Neutrophil (primary cell): ENCODE data around the gene GNA12.

ENCODE experiments used
- H3K27ac ChIP-seq: fragments of 200-600 bp; sonication (generic); 2 replicates; pipeline ENCODE4 v1.5.1; 2016; ENCODE audit warnings: mild to moderate bottlenecking, moderate library complexity
- H3K27me3 ChIP-seq: fragments of 200-600 bp; sonication (generic); 2 replicates; pipeline ENCODE4 v1.6.0; 2016; ENCODE audit warnings: mild to moderate bottlenecking
- H3K36me3 ChIP-seq: fragments of 200-600 bp; sonication (generic); 2 replicates; pipeline ENCODE4 v1.5.1; 2017
- H3K4me1 ChIP-seq, 2 experiments: fragments of 200-600 bp in 1 of 2; sonication (generic) in 1 of 2; 1 replicate in 1 of 2; 2 replicates in 1 of 2; pipeline versions ENCODE4 v1.5.1 to v1.6.1; 2013 to 2016; ENCODE audit warnings: low read depth in 1 of 2, low read length in 1 of 2, mild to moderate bottlenecking in 1 of 2, moderate library complexity in 1 of 2; ENCODE audit not compliant: control insufficient read depth in 1 of 2, insufficient read depth in 1 of 2
- H3K4me3 ChIP-seq, 2 experiments: fragments of 200-600 bp in 1 of 2; sonication (generic) in 1 of 2; 1 replicate in 1 of 2; 2 replicates in 1 of 2; pipeline ENCODE4 v1.5.1; 2013 to 2016; ENCODE audit warnings: low read depth in 1 of 2, low read length in 1 of 2, mild to moderate bottlenecking in 1 of 2, moderate library complexity in 1 of 2
- H3K9me3 ChIP-seq: fragments of 200-600 bp; sonication (generic); 2 replicates; pipeline ENCODE4 v1.5.1; 2016
- TF ChIP-seq, protein P1 (sequence below): fragments of 200-600 bp; sonication (generic); IDR thresholded peaks from 2 replicates; pipeline ENCODE4 v1.5.1; 2016; ENCODE audit warnings: antibody characterized with exemption

GNA12 gene

DNA sequence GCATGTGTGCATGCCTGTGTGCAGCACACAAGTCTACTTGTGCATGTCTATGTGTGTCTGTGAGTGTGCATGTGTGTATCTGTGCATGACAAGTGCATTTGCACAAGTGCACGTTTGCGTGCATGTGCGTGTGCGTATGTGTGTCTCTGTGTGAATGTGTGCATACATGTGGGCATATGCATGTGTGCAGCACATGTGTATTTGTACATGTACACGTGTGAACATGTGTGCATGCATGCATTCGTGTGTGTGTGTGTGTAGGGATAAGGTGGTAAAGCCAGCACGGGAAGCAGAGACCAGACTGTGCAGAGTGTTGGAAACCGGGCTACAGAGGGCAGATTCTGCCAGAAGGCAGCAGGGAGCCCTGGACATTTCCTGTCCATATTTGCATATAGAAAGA lies 35.9 kb upstream of the GNA12 start:
- Histone ChIP-seq H3K9me3 (no peaks in the 10 kb centered on the region), H3K4me3 (no peak overlapping the region), H3K36me3 (no peaks in the 10 kb centered on the region), H3K27me3 (peaks cover 15% of the 10 kb centered on the region), H3K27ac (no peak overlapping the region), H3K4me1 (peaks cover 5 to 6% of the 10 kb centered on the region in 2 experiments)
- TF ChIP-seq, protein P1, sequence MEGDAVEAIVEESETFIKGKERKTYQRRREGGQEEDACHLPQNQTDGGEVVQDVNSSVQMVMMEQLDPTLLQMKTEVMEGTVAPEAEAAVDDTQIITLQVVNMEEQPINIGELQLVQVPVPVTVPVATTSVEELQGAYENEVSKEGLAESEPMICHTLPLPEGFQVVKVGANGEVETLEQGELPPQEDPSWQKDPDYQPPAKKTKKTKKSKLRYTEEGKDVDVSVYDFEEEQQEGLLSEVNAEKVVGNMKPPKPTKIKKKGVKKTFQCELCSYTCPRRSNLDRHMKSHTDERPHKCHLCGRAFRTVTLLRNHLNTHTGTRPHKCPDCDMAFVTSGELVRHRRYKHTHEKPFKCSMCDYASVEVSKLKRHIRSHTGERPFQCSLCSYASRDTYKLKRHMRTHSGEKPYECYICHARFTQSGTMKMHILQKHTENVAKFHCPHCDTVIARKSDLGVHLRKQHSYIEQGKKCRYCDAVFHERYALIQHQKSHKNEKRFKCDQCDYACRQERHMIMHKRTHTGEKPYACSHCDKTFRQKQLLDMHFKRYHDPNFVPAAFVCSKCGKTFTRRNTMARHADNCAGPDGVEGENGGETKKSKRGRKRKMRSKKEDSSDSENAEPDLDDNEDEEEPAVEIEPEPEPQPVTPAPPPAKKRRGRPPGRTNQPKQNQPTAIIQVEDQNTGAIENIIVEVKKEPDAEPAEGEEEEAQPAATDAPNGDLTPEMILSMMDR = no peak

DNA sequence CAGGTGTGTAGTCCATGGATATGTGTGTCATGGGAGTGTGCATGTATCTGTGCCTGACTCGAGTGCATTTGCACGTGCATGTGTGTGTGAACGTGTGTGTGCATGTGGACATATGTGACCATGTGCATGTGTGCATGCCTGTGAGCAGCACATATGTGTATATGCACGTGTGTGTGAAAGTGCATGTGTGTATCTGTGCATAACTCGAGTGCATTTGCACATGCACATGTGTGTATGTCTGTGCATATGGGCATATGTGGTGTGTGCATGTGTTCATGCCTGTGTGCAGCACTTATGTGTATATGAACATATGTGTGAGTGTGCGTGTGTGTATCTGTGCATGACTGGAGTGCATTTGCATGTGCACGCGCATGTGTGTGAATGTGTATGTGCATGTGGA lies 35.2 kb upstream of the GNA12 start:
- no peak overlapping the region for H3K27ac ChIP-seq
- no peaks in the 10 kb centered on the region for H3K9me3 ChIP-seq
- no peak overlapping the region for H3K4me3 ChIP-seq
- peaks cover 20% of the 10 kb centered on the region for H3K27me3 ChIP-seq
- H3K4me1 ChIP-seq = peaks cover 5 to 6% of the 10 kb centered on the region in 2 experiments
- no peaks in the 10 kb centered on the region for H3K36me3 ChIP-seq
- TF ChIP-seq, protein P1 = no peak

DNA sequence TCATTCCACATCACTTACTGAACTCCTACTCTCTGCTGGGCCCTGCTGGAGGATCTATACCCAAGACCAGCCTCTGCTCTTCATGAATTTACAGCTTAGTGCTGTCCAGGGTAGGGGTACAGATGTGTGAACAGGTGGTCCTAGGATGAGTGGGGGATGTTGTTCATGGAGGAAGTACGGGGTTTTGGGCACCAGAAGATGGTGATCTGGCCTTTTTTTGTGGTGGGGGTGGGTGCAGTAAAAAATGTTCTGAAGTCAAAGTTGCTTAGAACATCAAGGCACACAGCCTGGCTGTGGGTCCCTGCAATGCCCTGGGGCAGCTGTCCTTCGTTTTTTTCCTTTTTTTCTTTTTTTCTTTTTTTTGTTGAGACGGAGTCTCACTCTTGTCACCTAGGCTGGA lies 34.2 kb upstream of the GNA12 start:
- Histone ChIP-seq H3K27me3 (peaks cover 28% of the 10 kb centered on the region), H3K4me3 (no peak overlapping the region), H3K9me3 (no peaks in the 10 kb centered on the region), H3K4me1 (peaks cover 5 to 6% of the 10 kb centered on the region in 2 experiments), H3K27ac (no peak overlapping the region), H3K36me3 (no peaks in the 10 kb centered on the region)
- TF ChIP-seq, protein P1 = no peak

DNA sequence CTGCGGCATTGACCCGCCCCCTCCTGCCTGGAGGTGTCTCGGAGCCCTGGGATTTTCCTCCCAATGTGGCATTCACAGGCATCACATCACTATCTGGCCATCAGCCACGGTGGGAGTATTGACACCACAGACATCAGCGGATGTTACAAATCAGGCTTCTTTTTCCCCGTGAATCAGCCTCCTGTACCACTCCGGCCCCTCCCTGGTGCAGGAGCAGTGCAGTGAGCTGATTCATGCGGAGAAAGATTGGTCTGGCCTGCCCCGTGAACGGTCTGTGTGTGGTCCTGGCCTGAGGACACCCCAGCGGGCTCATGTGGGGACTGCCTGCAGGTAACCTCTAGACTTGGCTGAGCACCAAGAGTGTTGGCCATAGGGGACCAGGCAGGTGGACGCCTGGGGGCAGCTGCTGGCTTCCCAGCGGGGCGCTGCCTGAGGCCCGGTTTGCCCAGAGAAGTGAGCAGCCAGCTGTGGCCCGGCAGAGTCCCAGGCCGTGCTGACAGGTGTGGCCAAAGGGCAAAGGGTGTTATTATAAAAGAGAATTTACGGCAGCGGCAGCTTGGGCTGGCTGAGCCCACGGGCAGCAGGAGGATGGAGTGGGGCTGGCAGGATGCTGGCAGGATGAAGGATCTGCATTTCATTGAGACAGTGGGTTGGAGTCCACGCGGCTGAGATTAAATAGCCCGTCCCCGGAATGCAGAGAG lies 32.1 kb upstream of the GNA12 start:
- TF ChIP-seq, protein P1 = no peak
- H3K4me3 ChIP-seq = no peak overlapping the region
- peaks cover 19% of the 10 kb centered on the region for H3K27me3 ChIP-seq
- no peak overlapping the region for H3K27ac ChIP-seq
- H3K9me3 ChIP-seq = no peaks in the 10 kb centered on the region
- H3K4me1 ChIP-seq = peaks cover 5 to 6% of the 10 kb centered on the region in 2 experiments
- H3K36me3 ChIP-seq = no peaks in the 10 kb centered on the region

DNA sequence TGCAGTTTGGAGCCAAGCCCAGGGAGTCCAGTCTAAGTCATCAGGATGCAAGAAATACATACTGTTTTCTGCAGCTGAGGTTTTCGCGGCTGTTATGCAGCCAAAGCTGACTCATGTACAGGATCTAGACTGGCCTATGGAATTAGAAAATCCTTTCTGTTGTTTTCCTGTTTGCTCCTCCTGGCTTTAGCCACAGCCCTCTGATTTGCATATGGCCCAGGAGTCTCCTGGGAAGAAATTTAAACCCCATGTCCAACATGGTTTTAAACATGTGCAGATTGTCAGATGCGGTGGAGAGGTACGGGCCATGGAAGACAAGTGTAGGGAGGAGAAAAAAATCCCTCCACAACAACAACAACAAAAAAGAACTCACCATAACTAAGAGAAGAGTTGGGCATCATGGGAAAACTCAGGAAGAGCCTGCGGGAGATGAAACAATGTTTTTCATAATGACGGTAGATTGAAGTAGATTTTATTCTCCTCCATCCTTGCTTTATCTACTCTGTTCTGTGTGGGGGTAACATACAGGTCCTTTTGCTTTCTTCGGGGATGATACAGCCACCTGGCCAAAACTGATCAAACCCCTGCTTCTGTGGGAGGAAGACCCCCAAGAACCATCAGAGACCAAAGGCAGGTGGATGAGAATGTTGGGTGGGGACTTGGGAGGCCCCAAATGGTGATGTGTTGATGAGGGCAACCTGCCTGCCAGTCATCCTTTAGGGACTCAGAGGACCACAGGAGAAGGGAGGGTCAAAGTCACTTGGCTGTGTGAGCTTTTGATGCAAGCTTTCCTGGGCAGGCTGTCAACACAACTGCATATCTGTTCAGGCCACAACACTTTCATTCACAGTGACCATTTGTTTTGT lies 29.8 kb upstream of the GNA12 start:
- H3K27ac ChIP-seq = no peak overlapping the region
- H3K4me1 ChIP-seq = peaks cover 8 to 11% of the 10 kb centered on the region in 2 experiments
- no peak overlapping the region for H3K4me3 ChIP-seq
- TF ChIP-seq, protein P1 = no peak
- no peaks in the 10 kb centered on the region for H3K9me3 ChIP-seq
- no peaks in the 10 kb centered on the region for H3K36me3 ChIP-seq
- peaks cover 19% of the 10 kb centered on the region for H3K27me3 ChIP-seq
